Fibroblast of skin of back (primary cell): Measurements from ENCODE around the gene PITPNC1.

Source experiments
- DNase-seq: peaks from one replicate; pipeline ENCODE4 v3.0.0-alpha.2; 2013

Gene PITPNC1

GRCh38 chr17:67435122-67435521, 58.0 kb downstream of the PITPNC1 start:
- DNase-seq: no peak

- no peak for DNase-seq
Measured at GRCh38 chr17:67435786-67436185, 58.7 kb downstream of the PITPNC1 start.

- no peak for DNase-seq
Measured at GRCh38 chr17:67436233-67436632, 59.2 kb downstream of the PITPNC1 start.

GRCh38 chr17:67438667-67439066, 61.6 kb downstream of the PITPNC1 start:
- no peak for DNase-seq

GRCh38 chr17:67439269-67439668, 62.2 kb downstream of the PITPNC1 start:
- DNase-seq: no peak

- no peak for DNase-seq
Measured at GRCh38 chr17:67440277-67441051, 63.4 kb downstream of the PITPNC1 start.

DNA sequence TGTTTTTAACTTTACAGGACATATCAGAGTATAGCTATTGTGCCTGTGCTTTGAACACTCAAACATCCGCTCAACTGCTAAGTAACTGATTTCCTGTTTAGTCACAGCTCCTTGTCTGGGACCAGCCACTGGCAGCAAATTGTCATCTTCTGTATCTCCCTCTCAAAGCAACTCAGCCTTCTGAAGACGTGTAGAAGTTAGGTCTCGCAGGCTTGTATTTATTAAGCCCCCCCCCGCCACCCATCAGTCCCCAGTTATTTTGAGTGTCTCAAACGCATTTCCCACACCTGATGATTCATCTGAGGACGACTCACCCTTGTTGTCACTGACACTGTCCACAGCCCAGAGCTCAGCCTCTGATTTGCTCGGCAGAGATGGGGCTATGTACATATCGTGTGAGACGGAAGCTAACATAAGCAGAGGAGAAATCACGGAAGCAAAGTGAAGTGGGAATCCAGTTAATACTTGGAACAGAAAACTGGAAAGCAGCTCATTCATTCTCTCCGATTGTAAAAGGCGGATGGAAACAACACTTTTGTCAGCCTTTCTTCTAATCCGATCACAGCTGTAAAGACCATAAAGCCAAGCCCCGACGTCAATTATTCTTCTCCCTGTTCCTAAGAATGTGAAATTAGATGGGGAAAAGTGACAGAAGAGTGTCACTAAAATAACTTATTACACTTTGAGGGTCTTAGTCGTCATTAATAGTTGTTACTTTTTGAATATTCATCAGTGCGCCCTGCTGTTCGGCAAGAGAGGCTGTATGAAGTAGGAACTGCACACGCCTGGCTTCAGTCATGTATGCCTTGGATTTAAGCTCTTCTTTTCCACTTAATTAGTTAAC, 64.2 kb downstream of the PITPNC1 start:
- peak; percentile 82 for DNase-seq

- DNase-seq: no peak
Measured at GRCh38 chr17:67441896-67442219, 64.8 kb downstream of the PITPNC1 start.

GRCh38 chr17:67442787-67443624, 65.9 kb downstream of the PITPNC1 start:
- DNase-seq: no peak

- DNase-seq: no peak
Measured at GRCh38 chr17:67443931-67444595, 67.0 kb downstream of the PITPNC1 start.

DNA sequence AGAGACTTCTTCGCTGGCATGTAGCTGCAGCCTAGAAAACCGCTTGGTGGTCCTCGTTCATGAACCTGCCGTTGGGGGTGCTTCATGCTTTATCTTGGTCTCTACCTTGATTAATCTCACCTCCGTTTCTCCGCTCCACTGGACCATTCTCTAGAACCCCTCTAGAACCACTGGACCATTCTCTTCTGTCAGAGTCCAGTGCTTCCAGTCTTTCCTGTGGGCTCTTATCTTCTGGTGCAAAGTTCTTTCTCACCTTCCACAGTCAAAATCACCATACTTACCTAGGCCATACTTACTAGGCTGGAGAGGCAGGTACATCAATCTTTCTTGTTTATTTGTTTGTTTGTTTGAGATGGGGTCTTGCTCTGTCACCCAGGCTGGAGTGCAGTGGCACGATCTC, 71.4 kb downstream of the PITPNC1 start:
- no peak for DNase-seq

DNA sequence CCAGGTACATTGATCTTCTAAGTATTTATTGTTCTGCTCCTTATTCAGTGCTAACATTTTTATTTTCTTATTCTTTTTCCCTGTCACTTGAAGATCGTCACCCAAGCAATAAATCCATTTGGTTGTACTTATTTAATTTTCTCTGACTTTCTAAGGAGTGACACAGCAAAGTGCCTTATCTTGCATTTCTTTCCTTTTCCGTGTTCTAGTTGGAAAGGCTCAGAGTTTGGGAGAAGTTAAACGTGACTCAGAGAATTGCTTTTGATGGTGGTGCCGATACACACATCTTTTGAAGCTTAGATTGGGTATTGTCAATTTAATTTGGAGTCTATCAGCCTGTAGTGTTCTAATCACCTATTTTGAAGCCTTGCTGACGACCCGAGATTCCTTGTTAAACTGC, 72.0 kb downstream of the PITPNC1 start:
- no peak for DNase-seq

DNA sequence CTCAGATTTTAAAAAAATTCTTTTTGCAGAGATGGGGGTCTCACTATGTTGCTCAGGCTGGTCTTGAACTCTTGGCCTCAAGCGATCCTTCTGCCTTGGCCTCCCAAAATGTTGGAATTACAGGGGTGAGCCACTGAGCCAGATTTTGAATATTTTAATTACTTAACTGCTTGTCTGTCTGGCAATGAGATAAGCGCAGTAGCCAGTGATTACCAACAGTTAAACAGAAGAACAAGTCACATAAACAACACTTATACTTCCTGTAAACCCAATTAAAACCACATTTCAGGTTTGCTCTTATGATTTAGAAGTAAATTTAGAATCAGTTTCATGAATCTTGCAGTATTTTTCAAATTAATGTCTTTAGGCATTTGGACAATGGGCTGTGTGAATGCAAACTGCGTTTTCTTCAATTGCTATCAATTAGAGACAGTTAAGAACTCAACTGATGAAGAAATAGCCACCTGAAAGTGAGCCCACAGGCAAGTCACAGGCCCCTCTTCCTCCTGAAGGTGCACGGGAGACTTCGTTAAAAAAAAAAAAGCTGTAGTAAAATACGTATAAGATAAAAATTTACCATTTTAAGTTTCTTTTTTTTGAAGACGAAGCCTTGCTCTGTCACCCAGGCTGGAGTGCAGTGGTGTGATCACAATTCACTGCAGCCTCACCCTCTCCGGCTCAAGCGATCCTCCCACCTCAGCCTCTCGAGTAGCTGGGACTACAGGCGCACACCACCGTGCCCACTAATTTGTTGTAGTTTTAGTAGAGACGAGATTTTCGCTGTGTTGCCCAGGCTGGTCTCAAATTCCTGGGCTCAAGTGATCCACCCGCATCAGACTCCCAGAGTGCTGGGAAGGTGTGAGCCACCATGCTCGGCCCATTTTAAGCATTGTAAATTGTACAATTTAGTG, 73.0 kb downstream of the PITPNC1 start:
- no peak for DNase-seq

DNA sequence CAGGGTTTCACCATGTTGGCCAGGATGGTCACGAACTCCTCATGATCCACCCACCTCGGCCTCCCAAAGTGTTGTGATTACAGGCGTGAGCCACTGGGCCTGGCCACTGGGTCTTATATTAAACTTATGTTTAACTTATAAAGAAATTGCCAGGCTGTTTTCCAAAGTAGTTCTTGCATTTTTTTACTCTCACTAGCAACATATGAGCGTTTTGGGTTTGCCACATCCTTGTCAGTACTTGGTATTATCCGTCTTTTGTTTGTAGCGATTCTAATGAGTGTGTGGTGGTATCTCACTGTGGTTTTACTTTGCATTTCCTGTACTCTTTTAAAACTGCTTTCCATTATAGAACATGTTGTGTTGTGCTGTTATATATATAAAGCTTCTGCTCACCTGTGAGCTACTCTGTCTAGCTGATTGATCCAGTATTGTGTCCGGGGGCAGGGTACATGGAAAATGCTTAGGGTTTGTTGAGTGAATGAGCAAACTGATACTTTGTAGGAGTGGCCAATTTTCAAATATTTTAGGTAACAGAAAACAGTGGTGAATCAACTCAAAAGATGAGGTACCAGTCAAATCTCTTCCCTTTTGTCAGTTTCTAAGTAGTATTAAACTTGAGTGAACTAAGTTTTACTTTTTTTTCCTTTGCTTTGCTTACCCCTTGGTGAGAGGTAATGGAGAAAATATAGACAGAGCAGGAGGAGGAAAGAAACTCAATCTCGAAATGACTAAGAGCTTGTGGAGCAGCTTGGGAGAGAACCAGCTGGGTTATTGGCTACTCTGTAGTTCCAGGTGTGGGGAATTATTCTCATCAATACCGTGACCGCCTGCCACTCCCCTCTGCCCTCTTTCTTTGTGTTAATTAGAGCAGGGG, 75.8 kb downstream of the PITPNC1 start:
- DNase-seq: no peak

DNA sequence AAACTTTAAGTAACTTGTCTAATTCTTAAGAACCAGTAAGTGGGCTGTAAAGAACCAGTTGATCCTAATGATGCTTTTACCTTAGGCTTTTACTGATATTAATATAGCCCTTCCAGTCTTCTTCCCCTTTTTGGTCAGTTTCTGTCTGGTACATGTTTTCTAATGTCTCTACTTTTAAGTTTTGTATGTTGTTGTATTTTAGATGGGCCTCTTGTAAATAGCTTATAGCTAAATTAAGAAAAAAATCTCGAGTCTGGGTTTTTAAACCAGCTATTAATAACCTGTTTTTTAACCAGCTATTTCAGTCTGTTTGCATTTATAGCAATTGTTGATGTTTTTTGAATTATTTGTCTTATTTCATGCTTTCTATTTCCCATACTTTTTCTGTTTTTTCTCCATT, 79.0 kb downstream of the PITPNC1 start:
- no peak for DNase-seq

GRCh38 chr17:67456889-67457288, 79.8 kb downstream of the PITPNC1 start:
- no peak for DNase-seq

GRCh38 chr17:67458203-67458602, 81.1 kb downstream of the PITPNC1 start:
- no peak for DNase-seq

DNA sequence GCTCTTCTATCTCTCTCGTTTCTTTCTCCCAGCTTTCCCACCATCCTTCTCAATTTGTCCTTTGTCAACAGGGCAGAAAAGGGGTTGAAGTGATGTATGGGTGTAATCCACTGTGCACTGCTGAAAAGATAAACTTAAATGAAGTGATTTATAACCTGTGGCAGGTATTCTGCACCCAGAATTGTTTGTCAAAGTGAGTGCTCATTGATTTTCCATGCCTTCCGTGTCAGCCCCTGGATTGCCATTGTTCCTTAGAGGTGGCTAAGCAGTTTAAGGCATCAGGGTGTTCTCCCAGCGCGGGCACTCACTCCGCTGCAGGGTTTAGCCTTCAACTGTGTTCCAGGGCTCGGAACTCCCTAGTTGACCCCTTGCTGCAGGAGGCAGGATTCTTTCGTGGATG, 82.9 kb downstream of the PITPNC1 start:
- no peak for DNase-seq

DNA sequence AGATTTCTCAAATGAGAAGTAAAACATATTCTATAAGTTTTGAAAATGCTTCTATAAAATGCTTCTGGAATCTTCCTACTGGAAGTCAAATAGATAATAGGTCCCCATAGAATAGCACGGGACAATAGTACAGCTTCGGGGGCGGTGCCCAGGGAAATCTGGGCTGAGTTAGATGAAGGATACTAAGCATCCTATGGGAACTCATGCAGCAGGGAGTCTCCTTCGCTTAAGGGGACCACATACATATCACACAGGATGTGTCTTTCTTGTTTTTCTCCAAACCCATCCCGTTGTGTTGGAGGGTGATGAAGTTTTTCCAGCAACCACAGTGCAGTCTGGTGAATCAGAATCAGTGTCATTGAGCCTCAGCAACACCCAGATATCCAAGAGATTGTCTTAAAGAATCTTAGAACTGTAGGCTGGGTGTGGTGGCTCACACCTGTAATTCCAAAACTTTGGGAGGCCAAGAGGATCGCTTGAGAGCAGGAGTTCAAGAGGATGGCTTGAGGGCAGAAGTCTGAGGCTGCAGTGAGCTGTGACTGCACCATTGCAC, 84.2 kb downstream of the PITPNC1 start:
- no peak for DNase-seq

GRCh38 chr17:67461876-67462275, 84.8 kb downstream of the PITPNC1 start:
- DNase-seq: no peak
